Left colon (tissue), 2 donors: ENCODE data around the gene NKAIN4. TPM values are rescaled to one million over a fixed set of nuclear protein-coding genes. Genes with fewer than 3 reads are reported as not detected.

Source experiments
- ATAC-seq: fragments of 200-7000 bp; cut with Tn5 transposase; one replicate; pipeline ENCODE4 v1.9.1; 2020; ENCODE audit warnings: mild to moderate bottlenecking, moderate library complexity
- DNase-seq, 2 donors: peaks; one replicate each; pipeline ENCODE4 v3.0.0-alpha.2; 2020
- intact Hi-C, 2 donors: fragments of 100-400 bp; cut with DNase I in 1 of 2; cut with micrococcal nuclease in 1 of 2; formaldehyde crosslinking; loops; one replicate each; pipeline versions ENCODE4 v1.11.2 to v1.14.0; 2022; cut with DNase I, micrococcal nuclease
- total RNA-seq, 2 donors: library from RNA; stranded (reverse); fragmentation: NEBNext Ultra II Directional; extraction: Animal tissue kit (Norgen Biotek cat#: 25700); gene quantifications; one replicate each; pipeline ENCODE4 v1.2.1, GENCODE V29; 2021
- donor health status: DM: no; HTN: no; CAD: no.
- donor health status: DM: yes; HTN: yes; CAD: no.

Gene NKAIN4
- total RNA-seq, 2 donors from 2014 or later = 0.27 TPM; not detected in 1

DNA sequence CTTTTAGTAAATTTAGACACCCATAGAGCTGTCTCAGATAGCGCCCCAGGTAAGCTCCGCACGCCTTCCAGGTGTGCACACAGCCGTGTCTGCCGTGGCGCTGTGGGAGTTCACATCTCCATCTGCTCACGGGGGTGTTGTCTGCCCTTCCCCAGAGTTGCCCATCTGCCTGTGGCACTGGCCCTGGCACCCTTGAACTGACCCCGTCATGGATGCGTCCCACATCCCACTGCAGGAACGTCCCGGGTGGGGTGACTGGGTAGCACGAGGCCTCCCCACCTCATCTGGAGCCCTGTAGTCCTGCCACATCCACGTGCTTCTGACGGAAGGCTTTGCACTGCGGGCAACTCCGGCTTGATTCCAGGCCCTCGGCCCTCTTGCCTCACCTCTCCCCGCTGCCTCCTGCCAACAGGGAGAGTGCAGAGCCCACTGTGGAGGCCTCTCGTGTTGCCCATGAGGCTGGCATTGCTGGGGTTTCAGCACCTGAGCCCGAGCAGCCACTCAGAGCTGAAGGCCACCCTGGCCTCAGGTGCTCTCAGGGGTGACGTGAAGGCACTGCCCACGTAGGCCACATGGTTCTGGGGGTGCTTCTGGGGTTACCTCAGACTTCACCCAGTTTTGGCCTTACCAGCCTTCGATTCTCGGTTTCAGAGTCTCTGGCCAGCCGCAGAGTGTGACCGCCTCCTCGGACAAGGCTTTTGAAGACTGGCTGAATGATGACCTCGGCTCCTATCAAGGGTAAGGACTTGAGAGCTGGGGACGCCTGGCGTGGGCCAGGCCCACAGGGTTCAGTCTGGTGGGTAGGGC lies 23.4 kb upstream of the NKAIN4 start:
- DNase-seq (no peak), ATAC-seq (no peak)
- intact Hi-C loops = no loop called here

- intact Hi-C loops = no loop called here
- DNase-seq = no peak
- no peak for ATAC-seq
Observed at GRCh38 chr20:63276956-63277355, 22.7 kb upstream of the NKAIN4 start.

GRCh38 chr20:63275825-63276224 lies 21.6 kb upstream of the NKAIN4 start:
- intact Hi-C loops = no loop called here
- no peak for DNase-seq
- ATAC-seq = no peak

GRCh38 chr20:63274381-63275228 lies 20.3 kb upstream of the NKAIN4 start:
- intact Hi-C loops = no loop called here
- no peak for ATAC-seq

DNA sequence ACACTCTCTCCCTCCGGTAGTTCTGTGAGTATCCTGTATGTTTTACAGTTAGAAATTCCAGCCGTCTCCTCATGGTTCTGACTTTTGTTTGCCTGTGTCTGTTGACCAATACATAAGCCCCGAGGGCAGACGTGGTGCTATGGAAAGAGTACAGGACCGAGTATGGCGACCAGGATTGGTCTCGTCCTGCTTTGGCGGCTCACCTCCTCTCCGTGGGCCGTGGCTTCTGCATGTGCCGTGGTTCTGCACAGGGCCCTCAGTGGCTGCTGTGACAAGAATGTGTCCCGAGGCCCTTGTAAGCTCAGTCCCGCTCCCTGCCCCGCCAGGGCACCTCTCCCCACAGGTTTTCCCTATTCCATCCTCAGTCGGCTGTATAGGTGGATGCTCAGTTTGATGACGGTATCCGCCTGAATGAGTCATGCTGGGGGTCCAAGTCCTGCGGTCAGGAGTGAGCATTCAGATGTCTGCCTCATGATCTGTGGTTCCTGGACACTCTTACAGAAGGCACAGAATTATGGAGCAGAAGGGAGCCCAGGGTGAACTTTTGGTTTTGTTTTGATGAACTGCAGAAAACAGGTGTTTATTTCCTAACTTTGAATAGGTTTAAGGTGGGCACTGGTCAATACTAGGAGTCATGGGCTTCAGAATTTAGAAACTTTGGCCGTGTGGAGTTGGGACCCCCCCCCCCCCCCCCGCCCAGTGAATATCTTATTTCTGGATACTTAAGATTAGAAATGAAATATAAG lies 19.5 kb upstream of the NKAIN4 start:
- intact Hi-C loops = no loop called here
- peak; percentile 10 for ATAC-seq
- DNase-seq = no peak

More at GRCh38 chr20:63274381-63275228, 20.3 kb upstream of the NKAIN4 start:
- DNase-seq = no peak

GRCh38 chr20:63273059-63273579 lies 18.9 kb upstream of the NKAIN4 start:
- DNase-seq = no peak
- no peak for ATAC-seq
- intact Hi-C loops = no loop called here

DNA sequence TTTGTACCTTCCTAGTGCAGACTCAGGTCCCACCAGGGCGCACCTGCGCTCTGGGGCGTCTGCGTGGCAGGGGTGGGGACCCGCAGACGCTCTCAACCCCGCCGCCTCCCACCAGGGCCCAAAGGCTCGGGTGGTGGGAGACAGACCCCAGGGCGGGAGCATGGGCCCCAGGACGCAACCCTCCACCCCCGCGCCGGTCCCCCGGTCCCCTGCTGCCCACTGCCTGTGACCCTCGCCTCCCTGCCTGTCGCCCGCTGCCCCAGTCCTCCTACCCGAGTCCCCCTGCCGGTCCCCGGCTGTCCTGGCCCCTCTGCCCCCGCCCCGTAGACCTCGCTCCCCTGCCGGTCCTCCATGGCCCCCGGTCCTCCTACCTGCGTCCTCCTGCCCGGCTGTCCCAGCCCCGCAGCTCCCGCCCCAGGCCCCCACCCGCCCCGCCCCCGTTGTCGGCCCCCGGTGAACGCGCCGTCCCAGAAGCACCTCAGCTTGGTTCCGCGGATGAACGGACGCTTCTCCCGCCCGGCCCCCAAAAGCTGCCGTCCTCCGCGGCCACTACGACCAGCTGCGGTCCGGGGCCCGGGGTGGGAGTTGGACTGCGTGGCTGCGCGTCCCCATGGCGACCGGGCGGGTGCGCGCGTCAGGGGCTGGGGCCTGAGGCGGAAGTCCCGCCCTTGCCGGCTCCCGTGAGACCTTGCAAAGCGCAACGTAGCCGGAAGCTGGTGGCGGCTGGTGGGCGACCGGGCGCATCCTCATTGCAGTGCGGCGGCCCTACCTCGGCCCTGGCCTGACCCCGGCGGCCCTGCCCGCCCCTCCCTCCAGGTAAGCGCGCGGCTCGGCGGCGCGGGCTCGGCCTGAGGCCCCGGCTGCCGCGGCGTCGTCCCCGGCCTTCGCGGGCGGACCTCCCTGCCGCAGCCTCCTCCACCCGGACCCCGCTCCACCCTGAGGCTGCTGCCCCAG lies 18.1 kb upstream of the NKAIN4 start, which contains the start of gene ARFGAP1:
Gene ARFGAP1, plus strand, starts transcription at position 709 of the 954 bp plus-strand sequence. CDS start 2,768 bp downstream, outside the sequence.
- ATAC-seq (peak; percentile 97), DNase-seq (peak; percentile 84 to 95)
- intact Hi-C loops = no loop called here

DNA sequence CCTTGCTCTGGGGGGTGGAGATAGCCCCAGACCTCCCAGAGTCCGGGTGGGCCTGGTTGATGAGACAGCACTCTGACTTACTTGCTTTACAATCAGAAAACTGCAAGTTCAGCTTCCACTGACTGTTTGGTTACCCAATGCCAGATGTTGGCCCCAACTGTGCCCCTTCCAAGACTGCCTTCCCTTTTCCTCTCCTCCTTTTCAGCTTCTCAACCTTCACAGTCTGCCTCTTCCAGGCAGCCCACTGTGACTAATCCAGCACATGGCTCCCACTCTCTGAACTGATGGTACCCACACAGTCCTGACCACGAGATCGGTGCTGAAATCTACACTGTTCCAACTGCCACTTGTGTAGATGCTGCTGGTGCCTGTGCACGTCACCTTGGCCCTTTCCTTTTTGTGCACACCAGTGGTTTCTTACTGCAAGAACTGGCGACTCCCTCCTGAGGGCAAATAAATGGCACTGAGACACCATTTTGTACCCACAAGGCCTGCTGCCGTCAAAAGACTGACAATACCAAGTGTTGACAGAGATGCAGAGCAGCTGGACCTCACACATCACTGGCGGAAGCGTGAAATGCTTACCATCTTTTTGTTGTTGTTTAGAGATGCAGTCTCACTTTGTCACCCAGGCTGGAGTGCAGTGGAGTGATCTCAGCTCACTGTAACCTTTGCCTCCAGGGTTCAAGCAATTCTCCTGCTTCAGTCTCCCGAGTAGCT lies 16.5 kb upstream of the NKAIN4 start:
- DNase-seq = no peak
- ATAC-seq = no peak
- intact Hi-C loops = no loop called here

DNA sequence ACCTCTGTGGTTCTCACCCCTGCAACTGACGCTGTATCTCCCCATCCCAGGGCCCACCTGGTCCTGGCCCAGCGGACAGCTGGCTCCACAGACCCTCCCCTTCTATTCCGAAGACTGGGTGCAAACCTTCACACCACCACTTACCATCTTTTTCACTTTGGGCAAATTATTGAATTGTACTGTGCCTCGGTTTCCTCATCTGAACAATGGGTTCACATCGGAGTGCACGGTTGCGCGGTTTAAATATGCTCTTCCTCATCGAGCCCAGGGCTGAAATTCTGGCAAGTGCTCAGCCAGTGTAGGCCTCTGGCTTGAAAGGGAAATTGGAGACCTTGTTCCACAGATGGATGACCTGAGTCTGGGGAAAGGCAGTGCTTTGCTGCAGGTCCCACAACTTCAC lies 15.5 kb upstream of the NKAIN4 start:
- ATAC-seq = no peak
- intact Hi-C loops = no loop called here
- DNase-seq = no peak

GRCh38 chr20:63268671-63269439 lies 14.6 kb upstream of the NKAIN4 start:
- intact Hi-C loops = no loop called here
- DNase-seq (no peak), ATAC-seq (no peak)

DNA sequence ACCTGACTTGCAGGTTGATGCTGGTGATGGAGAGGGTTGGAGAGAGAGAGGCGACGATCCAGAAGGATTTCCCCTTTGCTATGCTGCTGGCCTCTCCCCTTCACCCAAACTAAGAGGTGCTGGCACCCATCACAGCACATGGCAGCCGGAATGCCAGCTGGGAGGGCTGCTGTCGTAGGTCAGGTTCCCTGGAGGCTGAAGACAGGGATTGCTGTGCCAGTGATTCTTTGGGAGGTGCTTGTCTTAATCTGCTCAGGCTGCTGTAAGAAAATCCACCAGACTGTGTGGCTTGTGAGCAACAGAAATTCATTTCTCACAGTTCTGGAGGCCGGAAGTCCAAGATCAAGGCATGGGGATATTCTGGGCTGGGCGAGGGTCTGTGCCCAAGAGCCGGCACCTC lies 14.0 kb upstream of the NKAIN4 start:
- intact Hi-C loops = no loop called here
- DNase-seq (no peak), ATAC-seq (no peak)

DNA sequence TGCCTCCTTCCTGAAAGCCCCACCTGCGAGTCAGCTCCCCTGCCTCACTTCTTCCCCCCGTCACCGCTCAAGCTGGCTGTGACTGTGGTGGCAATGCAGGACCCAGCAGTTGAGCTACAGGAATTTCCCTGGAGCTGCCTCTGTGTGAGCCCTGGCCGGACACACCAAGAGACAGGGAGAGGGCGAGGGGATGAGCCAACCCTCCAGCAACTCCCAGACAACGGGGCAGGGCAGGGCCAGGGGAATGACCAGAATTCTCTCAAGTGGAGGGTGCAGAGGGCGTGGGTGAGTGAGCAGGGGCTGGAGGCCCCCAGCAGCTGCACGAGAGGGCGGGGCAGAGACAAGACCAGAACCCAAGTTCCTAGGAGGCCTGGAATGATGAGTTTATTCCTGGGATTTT lies 13.4 kb upstream of the NKAIN4 start:
- no peak for ATAC-seq
- intact Hi-C loops = no loop called here

DNA sequence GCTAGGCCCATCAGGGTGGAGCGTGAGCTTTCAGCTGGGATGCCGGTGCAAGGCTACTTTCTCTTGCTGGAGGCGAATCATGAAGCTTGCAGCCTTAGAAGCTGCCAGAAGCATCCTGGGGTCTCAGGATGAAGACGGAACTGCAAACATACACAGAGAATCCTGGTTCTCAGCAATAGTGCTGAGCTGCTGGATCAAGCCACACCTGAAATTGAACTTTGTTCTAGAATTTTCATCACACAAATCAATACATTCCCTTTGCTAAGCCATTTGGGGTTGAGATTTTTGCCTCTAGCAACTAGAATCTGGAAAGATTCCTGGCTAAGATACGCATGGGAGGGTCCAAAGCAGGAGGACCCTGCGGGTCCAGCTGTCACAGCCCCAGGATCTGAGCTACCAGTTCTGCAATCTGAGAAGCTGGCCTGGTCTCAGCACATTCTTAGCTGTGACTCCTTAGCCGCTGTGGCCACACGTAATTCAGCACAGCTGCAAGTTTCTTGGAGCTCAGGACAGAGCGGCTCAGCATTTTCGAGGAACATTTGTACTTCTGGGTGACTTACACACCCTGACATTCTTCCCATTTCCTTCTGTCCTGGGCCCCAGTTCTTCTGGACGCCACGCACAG lies 11.7 kb upstream of the NKAIN4 start:
- intact Hi-C loops = no loop called here
- DNase-seq = no peak
- no peak for ATAC-seq

More for the DNA sequence above, 13.4 kb upstream of the NKAIN4 start:
- DNase-seq = no peak

DNA sequence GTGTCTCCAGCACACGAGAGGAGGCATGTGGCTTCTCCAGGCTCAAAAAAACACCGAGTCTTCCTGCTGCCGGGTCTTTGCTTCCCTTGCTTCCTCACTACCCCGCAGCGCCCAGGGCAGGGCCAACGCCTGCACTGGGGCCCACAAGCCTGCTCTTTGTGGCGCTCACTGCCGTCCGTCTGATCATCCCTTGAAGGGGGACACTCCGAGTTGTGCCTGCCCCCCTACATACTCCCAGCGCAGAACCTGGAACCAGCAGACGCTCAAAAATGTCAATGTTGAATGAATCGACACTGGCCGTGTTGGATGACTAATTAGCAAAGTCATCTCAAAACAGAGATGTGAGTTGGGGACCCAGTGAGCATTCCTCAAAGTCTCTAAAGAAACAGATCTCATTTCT lies 10.3 kb upstream of the NKAIN4 start:
- DNase-seq (no peak), ATAC-seq (no peak)

GRCh38 chr20:63264000-63264399 lies 9.7 kb upstream of the NKAIN4 start:
- ATAC-seq (no peak), DNase-seq (no peak)
- intact Hi-C loops = no loop called here

More for the DNA sequence above, 10.3 kb upstream of the NKAIN4 start:
- intact Hi-C loops = no loop called here

DNA sequence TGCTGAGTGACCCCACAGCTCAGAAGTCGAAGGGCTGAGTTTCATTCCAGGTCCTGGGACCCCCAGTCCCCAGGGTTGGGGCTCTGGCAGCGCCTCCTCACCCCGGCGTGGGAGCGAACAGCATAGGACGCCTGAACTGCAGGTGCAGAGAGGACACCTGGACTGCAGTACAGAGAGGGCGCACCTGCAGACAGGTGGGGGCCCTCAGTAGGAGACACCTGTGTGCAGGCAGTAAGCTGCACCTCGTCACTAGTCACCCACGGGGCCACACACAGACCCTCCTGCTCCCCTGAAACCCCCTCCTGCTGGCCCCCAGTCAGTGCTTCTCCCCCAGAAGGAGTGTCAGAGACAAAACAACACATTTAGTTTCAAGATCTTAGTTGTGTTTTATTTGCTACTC lies 8.6 kb upstream of the NKAIN4 start:
- DNase-seq (no peak), ATAC-seq (no peak)
- intact Hi-C loops = no loop called here
